Mononuclear cell (primary cell): ENCODE results near the gene PTPN2. TPM values are rescaled to one million over a fixed set of nuclear protein-coding genes. Genes with fewer than 3 reads are reported as not detected.
"Not testable (repeated sequence)": the region's sequence is repeated elsewhere in the genome, so short reads cannot be mapped to it uniquely, and the experiment has no call there.

Experiments used
- H3K27me3 ChIP-seq: 2 replicates; pipeline ENCODE4 v1.6.0; 2011; ENCODE audit warnings: low read length, control low read depth; ENCODE audit not compliant: insufficient read depth
- H3K4me1 ChIP-seq: 2 replicates; pipeline ENCODE4 v1.5.1; 2011; ENCODE audit warnings: mild to moderate bottlenecking, low read length, control low read depth; ENCODE audit not compliant: insufficient read depth
- H3K4me3 ChIP-seq: 2 replicates; pipeline ENCODE4 v1.5.1; 2011; ENCODE audit warnings: mild to moderate bottlenecking, low read length, moderate library complexity
- H3K9me3 ChIP-seq: 2 replicates; pipeline ENCODE4 v1.5.1; 2011; ENCODE audit warnings: low read depth, mild to moderate bottlenecking, control low read depth, low read length
- total RNA-seq: library from RNA; depleted of rRNA; stranded (reverse); fragments of >200 nt; gene quantifications from one replicate; pipeline ENCODE4 v1.2.3, GENCODE V29; 2012

PTPN2 gene
- total RNA-seq, 1 donor = 63.1 TPM

DNA sequence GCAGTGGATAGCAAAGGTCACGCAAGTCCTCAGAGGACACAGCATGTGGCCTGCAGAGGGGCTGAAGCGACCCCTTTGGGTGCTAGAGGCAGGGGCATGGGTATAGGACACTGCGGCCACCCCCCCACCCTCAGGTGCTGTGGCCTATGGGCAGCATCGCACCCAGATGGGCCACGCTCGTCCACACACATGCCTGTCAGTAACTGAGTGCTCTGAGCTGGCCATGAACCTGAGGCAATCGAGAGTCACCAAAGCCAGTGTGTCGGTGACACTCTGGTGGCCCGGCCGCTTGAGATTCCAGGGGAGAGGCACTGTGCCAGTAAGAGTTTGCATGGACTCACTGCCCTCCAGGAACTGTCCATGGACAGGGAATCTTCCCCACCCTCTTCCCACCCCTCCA, 22.7 kb upstream of the PTPN2 start:
- Histone ChIP-seq H3K9me3 (no peaks in the 10 kb centered on the region), H3K4me1 (peaks cover 20% of the 10 kb centered on the region), H3K27me3 (peaks cover 5% of the 10 kb centered on the region), H3K4me3 (no peak overlapping the region)

DNA sequence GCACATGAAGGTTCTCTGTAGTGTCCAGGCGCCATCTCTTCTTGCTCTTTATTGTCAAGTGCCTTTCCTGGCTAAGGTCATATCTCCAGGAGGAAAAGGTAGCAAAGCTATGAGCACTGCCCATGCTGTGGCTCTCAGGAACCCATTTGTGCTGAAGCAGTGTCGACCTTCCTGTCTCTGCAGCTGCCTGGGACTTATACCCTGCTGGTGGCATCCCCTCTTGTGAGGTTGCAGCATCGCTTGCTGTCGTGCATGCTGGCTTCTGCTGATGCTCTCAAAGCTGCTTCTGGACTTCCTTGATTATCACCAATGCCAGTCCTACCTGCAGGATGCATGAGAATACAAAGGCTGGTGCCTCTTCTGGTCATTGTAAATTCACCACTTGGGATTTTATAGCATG, 22.1 kb upstream of the PTPN2 start:
- H3K4me1 ChIP-seq = peaks cover 14% of the 10 kb centered on the region

DNA sequence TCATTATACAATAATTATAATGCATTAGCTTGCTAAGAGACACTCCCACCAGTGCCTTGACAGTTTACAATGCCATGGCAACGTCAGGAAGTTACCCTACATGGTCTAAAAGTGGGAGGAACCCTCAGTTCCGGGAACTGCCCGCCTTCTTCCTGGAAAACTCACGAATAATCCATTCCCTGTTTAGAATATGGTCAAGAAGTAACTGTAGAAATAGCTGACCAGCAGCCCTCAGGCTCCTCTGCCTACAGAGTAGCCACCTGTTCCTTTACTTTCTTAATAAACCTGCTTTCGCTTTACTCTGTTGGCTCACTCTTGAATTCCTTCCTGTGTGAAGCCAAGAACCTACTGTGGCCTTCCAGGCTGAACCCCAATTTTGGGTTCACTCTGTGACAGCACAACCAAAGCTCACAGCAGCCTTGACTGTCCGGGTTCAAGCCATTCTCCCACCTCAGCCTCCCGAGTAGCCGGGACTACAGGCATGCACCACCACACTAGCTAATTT, 20.0 kb upstream of the PTPN2 start:
- peaks cover 5% of the 10 kb centered on the region for H3K27me3 ChIP-seq
- H3K4me3 ChIP-seq = no peak overlapping the region
- H3K4me1 ChIP-seq = peaks cover 10% of the 10 kb centered on the region
- H3K9me3 ChIP-seq = no peaks in the 10 kb centered on the region

More for the DNA sequence above, 22.1 kb upstream of the PTPN2 start:
- Histone ChIP-seq H3K9me3 (no peaks in the 10 kb centered on the region), H3K27me3 (peaks cover 5% of the 10 kb centered on the region), H3K4me3 (no peak overlapping the region)

DNA sequence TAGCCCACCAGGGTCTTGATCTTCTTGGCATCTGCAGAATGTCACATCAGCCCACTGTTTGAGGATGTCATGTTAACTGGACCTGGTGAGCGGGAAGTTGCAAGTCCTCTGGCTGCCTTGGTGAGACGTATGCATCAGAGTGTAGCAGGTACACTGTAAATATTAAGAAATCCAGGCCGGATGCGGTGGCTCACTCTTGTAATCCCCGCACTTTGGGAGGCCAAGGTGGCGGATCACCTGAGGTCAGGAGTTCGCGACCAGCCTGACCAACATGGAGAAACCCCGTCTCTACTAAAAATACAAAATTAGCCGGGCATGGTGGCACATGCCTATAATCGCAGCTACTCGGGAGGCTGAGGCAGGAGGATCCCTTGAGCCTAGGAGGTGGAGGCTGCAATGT, 17.2 kb upstream of the PTPN2 start:
- not testable (repeated sequence) for H3K4me3 ChIP-seq, H3K27me3 ChIP-seq, H3K9me3 ChIP-seq, H3K4me1 ChIP-seq

DNA sequence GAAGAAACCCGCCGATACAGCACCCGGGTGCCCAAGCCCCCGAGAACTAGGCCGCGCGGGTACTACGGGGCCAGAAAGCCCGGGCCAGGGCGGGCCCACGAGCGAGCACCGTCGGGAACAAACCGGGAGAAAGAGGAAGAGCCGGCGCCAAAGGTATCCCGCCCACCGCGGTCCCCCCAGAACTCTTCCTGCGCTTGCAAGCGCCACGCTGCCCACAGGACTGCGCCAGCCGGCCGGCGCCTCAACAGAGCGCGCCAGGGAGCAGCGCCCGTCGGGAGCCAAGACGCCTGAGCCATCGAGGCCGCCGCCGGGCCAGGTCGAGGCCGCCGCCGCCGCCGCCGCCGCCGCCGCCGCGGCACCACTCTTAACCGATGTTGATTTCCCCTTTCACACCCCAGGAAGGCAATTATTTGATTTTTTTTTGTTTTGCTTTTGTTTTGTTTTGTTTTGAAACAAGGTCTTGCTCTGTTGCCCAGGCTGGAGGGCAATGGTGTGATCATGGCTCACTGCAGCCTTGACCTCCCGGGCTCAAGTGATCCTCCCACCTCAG, 12.8 kb upstream of the PTPN2 start:
- not testable (repeated sequence) for H3K9me3 ChIP-seq, H3K4me1 ChIP-seq, H3K27me3 ChIP-seq, H3K4me3 ChIP-seq

DNA sequence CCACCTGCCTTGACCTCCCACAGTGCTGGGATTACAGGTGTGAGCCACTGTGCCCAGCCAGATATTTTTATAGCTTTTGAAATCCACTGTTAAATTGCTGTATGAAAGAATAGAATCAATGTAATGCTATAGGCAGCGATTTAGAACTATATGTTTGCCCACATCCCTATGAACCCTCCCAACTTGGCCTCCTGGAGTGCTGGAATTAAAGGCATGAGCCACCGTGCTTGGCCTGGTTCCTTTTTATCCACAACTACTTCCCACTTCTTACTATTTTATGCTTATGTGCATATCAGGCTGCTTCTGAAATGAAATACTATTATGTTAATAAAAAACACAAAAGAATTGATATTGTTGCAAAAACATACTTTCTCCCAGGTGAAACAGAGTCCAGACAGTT, 11.6 kb upstream of the PTPN2 start:
- no peaks in the 10 kb centered on the region for H3K4me1 ChIP-seq
- no peak overlapping the region for H3K4me3 ChIP-seq
- no peaks in the 10 kb centered on the region for H3K9me3 ChIP-seq
- peaks cover 10% of the 10 kb centered on the region for H3K27me3 ChIP-seq

DNA sequence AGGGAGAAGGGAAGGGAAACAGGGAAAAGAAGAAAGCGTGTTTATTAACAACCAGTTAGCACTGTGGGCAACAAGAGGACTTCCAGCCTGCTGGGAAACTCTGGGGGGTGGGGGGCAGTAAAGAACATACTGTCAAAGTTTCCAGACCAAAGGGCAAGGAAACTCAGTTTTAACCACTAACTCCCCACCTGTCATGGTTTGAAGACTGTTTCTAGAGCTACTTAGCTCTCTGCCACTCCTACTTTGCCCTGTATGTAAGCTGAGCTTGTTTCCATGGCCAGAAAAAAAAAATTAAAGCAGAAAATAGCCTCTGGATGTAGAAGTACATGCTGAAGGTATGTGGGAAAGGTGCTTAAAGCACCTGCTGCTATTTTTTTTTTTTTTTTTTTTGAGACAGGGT, 11.0 kb upstream of the PTPN2 start:
- H3K9me3 ChIP-seq = no peaks in the 10 kb centered on the region

DNA sequence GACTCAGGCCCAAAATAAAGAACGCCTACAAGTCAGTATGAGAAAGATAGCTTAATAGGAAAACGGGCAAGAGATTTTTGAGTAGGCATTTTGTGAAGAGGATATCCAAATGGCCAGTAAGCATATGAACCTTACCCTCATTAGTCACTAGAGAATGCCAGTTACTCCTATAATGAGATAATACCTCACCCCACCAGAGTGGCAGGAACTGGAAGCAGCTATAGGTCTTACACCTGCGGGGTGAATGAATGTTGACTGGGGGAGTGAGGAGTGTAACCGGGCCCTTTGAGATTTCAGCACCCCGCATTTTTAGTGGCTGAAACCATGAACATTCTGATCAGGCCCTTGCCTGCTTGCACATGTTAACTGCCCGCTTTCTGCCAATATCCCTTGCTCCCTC, 7.5 kb upstream of the PTPN2 start:
- Histone ChIP-seq H3K4me1 (peaks cover 5% of the 10 kb centered on the region), H3K27me3 (peaks cover 10% of the 10 kb centered on the region), H3K4me3 (no peak overlapping the region), H3K9me3 (no peaks in the 10 kb centered on the region)

More for the DNA sequence above, 11.0 kb upstream of the PTPN2 start:
- Histone ChIP-seq H3K27me3 (peaks cover 10% of the 10 kb centered on the region), H3K4me3 (no peak overlapping the region), H3K4me1 (no peaks in the 10 kb centered on the region)

DNA sequence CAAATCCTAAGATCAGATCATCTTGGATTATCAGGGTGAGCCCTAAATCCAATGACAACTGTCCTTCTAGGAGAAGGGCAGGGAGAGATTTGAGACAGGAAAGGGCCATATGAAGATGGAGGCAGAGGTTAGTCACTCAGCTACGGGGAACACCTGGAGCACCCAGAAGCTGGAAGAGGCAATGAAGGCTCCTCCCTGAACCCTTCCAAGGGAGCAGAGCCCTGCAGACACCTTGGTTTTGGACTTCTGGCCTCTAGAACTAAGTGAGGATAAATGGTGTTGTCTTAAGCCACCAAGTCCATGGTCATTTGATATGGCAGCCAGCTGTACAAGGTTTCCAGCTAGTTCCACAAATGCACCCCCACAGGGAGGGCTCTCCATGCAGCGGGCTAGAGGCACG, 6.9 kb upstream of the PTPN2 start:
- H3K27me3 ChIP-seq = peaks cover 9% of the 10 kb centered on the region
- no peaks in the 10 kb centered on the region for H3K9me3 ChIP-seq
- peaks cover 7% of the 10 kb centered on the region for H3K4me1 ChIP-seq
- H3K4me3 ChIP-seq = no peak overlapping the region

DNA sequence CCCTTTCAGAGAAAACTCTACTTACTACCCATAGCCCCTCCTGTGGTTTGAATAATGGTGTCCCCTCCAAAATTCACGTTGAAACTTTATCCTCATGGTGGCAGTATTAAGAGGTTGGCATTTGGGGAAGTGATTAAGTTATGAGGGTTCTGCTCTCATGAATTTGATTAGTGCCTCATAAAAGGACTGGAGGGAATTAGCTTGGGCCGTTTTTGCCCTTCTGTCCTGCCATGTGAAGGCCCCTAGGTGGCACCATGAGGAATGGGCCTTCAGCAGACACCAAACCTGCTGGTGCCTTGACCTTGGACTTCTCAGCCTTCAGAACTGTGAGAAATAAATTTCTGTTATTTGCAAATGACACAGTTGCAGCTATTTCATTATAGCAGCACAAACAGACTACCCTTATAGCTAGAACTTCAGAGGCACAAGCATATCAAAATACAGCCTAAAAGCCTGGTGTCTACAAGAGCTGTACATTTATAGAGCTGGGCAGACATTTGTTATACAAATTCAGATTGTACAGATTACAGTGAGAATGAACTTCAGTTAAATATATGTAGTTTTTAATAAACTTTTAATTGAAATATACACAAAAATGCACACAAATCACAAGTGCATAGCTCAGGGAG, 2.6 kb upstream of the PTPN2 start:
- Histone ChIP-seq H3K27me3 (no peaks in the 10 kb centered on the region), H3K9me3 (no peaks in the 10 kb centered on the region), H3K4me3 (no peak overlapping the region), H3K4me1 (peaks cover 36% of the 10 kb centered on the region)

DNA sequence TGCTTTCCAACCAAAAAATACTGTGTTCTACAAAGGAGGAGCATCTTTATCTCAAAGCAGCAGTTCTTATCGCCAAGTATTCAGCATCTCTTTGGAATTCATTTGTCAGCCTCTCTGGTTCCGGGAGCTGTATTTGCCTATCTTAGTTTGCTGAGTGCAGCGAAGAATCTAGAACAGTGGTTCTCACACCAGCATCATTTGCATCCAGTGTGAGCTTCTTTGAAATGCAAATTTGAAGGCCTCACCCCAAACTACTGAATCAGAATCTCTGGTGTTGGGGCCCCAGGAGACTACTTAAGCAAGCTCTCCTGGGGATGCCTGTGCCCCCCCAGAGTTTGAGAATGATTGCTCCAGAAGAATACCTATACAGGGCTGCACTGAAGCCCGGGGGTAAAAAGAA, 1.5 kb upstream of the PTPN2 start:
- no peaks in the 10 kb centered on the region for H3K27me3 ChIP-seq
- H3K9me3 ChIP-seq = no peaks in the 10 kb centered on the region
- H3K4me1 ChIP-seq = peaks cover 48% of the 10 kb centered on the region
- H3K4me3 ChIP-seq = no peak overlapping the region

DNA sequence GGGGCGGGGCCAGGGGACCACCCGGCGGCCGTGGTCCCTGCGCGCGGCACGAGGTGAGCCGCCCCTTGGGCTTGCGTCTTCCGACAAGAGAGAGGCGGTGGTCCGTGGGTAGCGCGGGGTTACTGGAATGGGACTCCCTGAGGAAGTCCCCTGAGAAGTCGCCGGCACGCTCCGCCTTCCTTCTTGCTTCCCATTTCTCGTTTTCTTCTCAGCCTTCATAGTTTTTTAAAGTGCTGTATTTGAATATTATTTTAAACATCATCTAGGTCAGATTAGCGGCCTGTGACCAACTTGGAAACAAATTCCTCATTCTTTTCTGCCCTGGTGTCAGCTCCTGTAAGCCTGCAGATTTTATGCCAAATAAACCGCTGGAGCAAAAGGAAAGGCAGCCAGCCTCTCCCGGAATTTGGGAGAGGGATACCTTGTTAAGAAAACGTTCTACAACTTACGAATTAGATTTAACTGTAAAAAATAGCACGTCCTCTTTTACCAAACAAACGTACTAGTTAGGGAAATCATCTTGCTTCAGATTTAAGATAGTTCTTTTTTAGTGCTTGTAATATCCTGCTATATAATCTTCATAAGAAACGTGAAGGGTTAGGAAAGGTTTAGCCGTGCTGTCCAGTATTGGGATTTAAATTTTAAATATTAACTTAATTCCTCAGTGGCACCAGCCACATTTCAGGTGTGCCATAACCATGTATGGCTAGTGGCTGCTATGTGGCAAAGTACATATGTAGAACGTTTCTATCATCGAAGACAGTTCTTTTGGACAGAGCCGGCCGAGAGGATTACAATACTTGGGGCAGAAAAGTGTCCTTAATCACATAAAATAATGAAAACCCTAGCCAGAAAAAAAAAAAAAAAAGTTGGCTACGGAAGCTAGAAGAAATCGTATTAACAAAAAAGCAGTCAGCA, 628 bp upstream of the PTPN2 start:
- Histone ChIP-seq H3K4me1 (peaks cover 56% of the 10 kb centered on the region), H3K9me3 (no peaks in the 10 kb centered on the region), H3K4me3 (peak overlapping the region; percentile 57), H3K27me3 (no peaks in the 10 kb centered on the region)

DNA sequence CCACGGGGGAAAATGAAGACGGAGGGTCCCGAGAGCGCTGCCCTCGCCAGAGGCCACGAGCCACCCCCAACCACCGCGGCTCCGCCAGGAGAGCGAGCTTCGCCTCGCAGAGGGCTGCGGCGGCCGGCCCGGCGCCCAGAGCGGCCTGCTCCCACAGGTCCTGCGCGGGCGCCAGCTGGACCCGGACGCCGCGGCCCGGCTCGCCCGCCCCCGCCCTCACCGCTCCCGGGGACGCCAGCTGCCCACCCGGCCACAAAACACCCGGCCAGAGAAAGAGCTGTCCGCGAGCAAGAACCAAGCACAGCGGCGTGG, 709 bp downstream of the PTPN2 start:
- Histone ChIP-seq H3K4me3 (peak overlapping the region; percentile 85), H3K9me3 (no peaks in the 10 kb centered on the region), H3K27me3 (no peaks in the 10 kb centered on the region), H3K4me1 (peaks cover 69% of the 10 kb centered on the region)

DNA sequence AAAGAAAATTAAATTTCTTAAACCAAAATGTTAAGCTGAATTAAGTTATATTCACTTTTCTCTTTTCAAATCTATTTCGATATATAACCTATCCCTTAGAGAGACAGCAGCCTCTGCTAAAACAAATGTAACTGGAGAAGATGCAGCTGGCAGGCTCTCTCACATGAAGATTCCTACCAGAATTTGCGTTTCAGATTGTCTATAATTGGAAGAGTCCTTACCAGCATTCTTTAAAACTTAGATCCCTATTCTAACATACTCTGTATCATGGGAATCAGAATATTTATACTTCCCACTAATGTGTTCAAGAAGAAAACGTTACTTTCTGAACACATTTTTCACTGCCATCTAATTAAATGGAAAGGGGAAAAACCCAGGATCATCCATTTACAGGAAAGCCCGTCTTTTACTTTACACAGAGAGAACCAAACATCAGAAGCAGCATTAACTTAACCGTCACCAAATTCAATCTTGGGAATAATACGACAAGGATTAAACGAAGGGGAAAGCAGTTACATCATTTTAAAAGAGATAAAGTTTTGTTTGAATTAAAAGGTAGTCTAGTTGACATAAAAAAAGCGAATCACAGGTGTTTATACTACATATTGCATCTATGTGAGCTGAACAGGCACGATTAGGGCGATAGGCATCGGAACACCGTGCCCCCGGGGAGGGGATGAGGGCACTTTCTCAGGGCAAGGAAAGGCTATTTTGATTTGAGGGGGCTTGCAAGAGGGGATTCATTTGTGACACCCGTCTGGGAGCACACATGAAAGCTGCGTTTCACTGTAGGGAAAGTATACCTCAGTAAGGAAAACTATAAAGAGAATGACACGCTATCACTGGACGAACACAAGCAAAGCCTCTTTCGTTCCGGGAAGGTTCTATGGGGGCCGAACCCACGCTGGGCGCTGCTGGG, 1.3 kb downstream of the PTPN2 start:
- Histone ChIP-seq H3K4me1 (peaks cover 74% of the 10 kb centered on the region), H3K27me3 (no peaks in the 10 kb centered on the region), H3K9me3 (no peaks in the 10 kb centered on the region), H3K4me3 (peak overlapping the region; percentile 85)

DNA sequence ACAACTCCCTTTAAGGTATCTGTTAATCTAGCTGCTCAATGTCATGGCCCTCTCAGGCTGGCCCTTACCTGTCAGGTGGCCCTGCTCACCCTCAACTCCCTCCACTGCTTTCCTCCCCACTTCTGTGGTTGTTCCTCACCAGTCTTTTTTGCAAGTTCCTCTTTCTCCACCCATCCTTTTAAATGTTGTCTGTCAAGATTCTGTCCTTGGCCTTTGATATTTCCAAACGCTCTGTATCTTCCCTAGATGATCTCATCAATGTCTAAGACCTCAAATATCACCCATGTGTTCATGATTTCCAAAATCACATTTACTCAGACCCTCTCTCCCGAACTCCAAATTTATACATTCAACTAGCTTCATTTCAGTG, 3.5 kb downstream of the PTPN2 start:
- no peak overlapping the region for H3K4me3 ChIP-seq
- no peaks in the 10 kb centered on the region for H3K9me3 ChIP-seq
- H3K27me3 ChIP-seq = no peaks in the 10 kb centered on the region
- peaks cover 63% of the 10 kb centered on the region for H3K4me1 ChIP-seq
